Activated CD4-positive, CD25-positive, alpha-beta regulatory T cell treated with anti-CD3 and anti-CD28 coated beads, Interleukin-2, amount 50 U/mL, for 72 hours (primary cell): ENCODE data around the gene LRIT1.

Source experiments
- DNase-seq: peaks from one replicate; pipeline ENCODE4 v3.0.0; 2021

Gene LRIT1

GRCh38 chr10:84248794-84249193, 7.4 kb upstream of the LRIT1 start:
- DNase-seq: no peak

- DNase-seq: no peak
Measured at GRCh38 chr10:84247496-84247895, 6.2 kb upstream of the LRIT1 start.

- no peak for DNase-seq
Measured at GRCh38 chr10:84244651-84245270, 3.4 kb upstream of the LRIT1 start, which contains the start of gene RGR. Gene RGR (plus strand): TSS chr10:84245053. CDS start chr10:84245091, 38 bp downstream.

GRCh38 chr10:84243759-84244158, 2.4 kb upstream of the LRIT1 start:
- DNase-seq: no peak

- DNase-seq: no peak
Measured at GRCh38 chr10:84238909-84239308, 2.4 kb downstream of the LRIT1 start.

GRCh38 chr10:84237199-84238051, 3.9 kb downstream of the LRIT1 start:
- DNase-seq: no peak

GRCh38 chr10:84236807-84237198, 4.5 kb downstream of the LRIT1 start:
- no peak for DNase-seq

- DNase-seq: no peak
Measured at GRCh38 chr10:84235096-84235495, 6.2 kb downstream of the LRIT1 start.

GRCh38 chr10:84234479-84234878, 6.9 kb downstream of the LRIT1 start:
- DNase-seq: no peak

- no peak for DNase-seq
Measured at GRCh38 chr10:84233940-84234339, 7.4 kb downstream of the LRIT1 start.

GRCh38 chr10:84232376-84232775, 9.0 kb downstream of the LRIT1 start:
- DNase-seq: no peak

- no peak for DNase-seq
Measured at GRCh38 chr10:84230359-84230758, 11.0 kb downstream of the LRIT1 start.

GRCh38 chr10:84227810-84228209, 13.5 kb downstream of the LRIT1 start:
- no peak for DNase-seq

GRCh38 chr10:84226616-84227015, 14.7 kb downstream of the LRIT1 start:
- DNase-seq: no peak

GRCh38 chr10:84225427-84226173, 15.7 kb downstream of the LRIT1 start, which contains the start of gene LRIT2:
Gene LRIT2 (minus strand): TSS chr10:84225544. CDS start chr10:84225520, 24 bp downstream.
- no peak for DNase-seq

- no peak for DNase-seq
Measured at GRCh38 chr10:84224411-84225028, 16.8 kb downstream of the LRIT1 start.

- no peak for DNase-seq
Measured at GRCh38 chr10:84221916-84222315, 19.4 kb downstream of the LRIT1 start.

GRCh38 chr10:84217746-84218145, 23.6 kb downstream of the LRIT1 start:
- DNase-seq: no peak

GRCh38 chr10:84216834-84217233, 24.5 kb downstream of the LRIT1 start:
- no peak for DNase-seq

- no peak for DNase-seq
Measured at GRCh38 chr10:84214612-84215235, 26.6 kb downstream of the LRIT1 start.

GRCh38 chr10:84214046-84214572, 27.2 kb downstream of the LRIT1 start:
- no peak for DNase-seq

GRCh38 chr10:84213076-84213475, 28.3 kb downstream of the LRIT1 start:
- no peak for DNase-seq
